ENCODE measurements around the gene CDIP1. TPM values are rescaled to one million over a fixed set of nuclear protein-coding genes. Genes with fewer than 3 reads are reported as not detected.

Gene CDIP1
- total RNA-seq: 7.9 and 9.1 TPM in 2 replicates

DNA sequence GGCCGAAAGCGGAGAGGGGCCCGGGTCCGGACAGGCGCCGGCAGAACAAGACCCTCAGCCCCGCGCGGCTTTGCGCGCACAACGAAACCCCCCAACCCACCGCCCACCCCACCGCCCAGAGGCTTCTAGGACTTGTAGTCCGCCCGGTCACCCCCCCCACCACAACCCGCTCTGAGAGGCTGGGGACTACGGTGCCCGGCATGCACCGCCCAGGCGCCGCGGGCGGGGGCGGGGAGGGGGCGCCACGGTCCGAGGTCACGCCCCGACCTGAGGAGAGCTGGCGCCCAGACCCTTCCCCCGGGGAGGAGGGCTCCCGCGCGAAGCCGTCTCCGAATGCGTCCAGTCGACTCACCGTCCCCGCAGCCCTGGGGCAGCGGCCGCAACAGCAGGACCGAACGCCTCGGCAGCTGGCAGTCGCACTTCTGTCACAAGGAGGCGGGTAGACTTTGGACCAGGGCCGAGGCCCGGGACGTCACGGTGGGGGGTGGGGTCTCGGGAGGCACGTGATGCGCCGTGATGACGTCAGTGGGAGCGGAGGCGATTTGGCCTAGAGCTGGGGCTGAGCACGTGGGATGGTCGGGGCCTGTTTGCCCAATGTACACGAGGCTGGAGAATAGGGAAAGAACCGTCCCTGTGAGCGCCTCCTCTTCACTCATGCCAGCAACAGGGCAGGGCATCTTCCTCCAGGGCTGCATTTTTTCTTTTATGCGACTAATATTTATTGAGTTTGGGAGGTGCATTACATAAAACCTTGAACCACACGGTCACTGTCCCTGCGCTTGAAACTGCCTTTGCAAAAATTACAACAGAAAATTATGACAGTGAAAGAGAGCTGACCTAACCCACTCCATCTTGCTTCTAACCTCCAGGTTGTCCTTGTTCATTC, at the start of gene CDIP1:
TSS of gene CDIP1 (minus strand) at position 424 of the 886 bp plus-strand sequence. CDS start 24,643 bp downstream, outside the sequence.

DNA sequence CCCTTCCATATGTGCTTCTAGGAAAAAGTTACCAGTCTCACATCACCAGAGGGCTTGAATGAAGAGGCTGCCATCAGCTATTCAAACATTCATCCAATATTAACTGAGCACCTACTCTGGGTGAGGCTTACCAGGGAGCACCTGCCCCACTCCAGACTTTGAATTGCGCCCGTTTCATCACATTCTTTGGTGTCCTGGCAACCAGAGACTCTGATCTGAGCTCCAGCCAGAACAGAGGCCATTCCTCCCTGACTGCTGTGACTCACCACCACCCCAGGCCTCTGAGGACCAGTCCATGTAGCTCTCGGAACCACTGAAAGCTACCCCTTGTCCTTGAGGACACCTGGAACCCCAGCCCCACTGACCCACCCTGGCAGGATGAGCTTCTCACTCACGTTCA, 17.5 kb upstream of the CDIP1 start, which contains the start of gene C16orf96:
TSS of gene C16orf96 (plus strand) at position 229 of the 400 bp plus-strand sequence. CDS start at position 379, 150 bp downstream.

DNA sequence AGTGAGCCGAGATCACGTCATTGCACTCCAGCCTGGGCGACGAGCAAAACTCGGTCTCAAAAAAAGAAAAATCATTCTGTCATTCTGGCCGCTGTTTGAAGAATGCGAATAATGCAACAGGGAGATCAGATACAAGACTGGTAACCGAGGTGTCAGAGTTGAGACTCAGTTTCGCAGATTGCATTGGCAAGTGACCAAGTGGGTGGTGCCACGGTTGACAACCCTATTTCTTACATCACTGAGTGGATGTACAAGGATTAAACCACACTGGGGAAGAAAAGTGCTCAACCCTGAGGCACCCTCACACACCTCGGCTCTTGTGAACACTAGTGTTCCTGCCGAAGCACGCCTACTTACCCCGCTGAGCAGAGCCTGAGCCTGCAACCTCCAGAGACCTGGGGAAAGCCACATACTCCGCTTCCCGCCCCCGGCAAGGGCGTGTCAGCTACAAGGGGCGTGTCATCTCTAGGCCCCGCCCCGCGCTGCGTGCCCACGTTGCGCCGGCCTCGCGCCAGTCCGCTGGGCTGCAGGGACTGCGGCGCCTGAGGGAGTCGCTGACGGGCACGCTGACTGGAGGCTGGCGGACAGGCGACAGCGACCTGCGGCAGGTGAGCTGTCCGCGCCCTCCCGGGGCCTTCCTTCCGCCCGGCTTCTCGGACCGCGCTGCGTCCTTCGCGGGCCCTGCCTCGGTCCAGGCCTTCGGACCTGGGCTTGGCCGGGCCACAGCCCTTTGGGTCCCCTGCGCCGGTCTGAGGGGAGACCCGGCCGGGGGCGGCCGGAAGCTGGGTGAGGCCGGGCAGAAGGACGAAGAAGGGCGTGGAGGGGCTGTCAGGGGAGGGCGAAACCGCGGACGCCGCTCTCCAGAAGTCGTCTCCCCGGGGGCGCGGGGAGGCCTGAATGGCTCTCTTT, 62.4 kb downstream of the CDIP1 start, which contains the start of gene HMOX2:
TSS of gene HMOX2 (plus strand) at position 519 of the 909 bp plus-strand sequence. CDS start 29,127 bp downstream, outside the sequence.

DNA sequence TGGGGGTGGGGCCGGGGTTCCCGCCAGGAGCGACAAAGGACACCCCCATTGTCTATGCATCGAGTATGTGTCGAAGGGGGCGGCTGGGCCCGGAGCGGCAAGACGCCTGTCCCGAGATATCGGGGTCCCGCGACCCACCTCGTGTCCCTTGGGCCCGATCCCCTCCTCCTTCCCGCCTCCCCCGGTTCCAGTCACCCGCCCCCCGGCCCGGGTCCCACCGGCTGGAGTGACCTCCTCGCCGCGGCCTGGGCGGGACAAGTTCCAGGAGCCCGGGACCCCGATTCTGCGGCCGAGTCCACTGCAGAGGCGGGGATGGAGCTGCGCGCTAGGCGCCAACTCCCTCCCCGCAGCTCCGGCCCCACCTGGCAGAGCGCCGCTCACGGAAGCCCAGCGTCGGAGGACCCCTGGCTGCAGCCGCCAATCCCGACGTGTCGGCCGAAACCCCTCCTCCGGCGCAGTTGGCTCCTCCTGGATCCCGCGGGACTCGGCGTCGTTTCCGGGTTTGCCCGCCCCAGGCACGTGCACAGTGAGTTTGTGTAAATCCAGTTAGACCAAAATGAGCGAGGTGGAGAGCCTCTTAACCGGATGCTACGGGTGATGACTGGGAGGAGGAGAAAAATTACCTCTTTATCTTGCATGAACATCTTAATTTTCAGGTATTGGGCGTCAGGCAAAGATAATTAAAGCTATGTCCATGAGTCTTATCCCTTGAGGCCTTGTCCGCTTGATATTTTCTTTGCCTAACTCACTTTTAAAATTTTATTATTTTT, 64.2 kb downstream of the CDIP1 start, which contains the start of gene NMRAL1:
TSS of gene NMRAL1 (minus strand) at position 434 of the 770 bp plus-strand sequence. CDS start 493 bp downstream, outside the sequence.

Other genes with a start within 250 kb of the CDIP1 start
- gene GLIS2, start 222.7 kb downstream of the CDIP1 start, total RNA-seq: 0.91 and 1.3 TPM in 2 replicates
- gene PAM16, start 187.5 kb downstream of the CDIP1 start, total RNA-seq: 27.4 and 28.3 TPM in 2 replicates
- 0.32 and 1.2 TPM in 2 replicates for gene VASN, start 166.9 kb downstream of the CDIP1 start, total RNA-seq
- 31.5 and 32.7 TPM in 2 replicates for gene CORO7, start 122.2 kb downstream of the CDIP1 start, total RNA-seq
- 39.0 and 57.8 TPM in 2 replicates for gene DNAJA3, start 112.9 kb downstream of the CDIP1 start, total RNA-seq
- 57.0 and 85.4 TPM in 2 replicates for gene NMRAL1, start 64.1 kb downstream of the CDIP1 start, total RNA-seq
- gene HMOX2, start 62.4 kb downstream of the CDIP1 start, total RNA-seq: 118 and 179 TPM in 2 replicates
- not detected in 2 replicates for gene C16orf96, start 17.6 kb upstream of the CDIP1 start, total RNA-seq
- gene UBALD1, start 76.1 kb upstream of the CDIP1 start, total RNA-seq: 3.6 and 9.4 TPM in 2 replicates
- gene MGRN1, start 86.1 kb upstream of the CDIP1 start, total RNA-seq: 16.2 and 17.8 TPM in 2 replicates
- gene NUDT16L1, start 154.8 kb upstream of the CDIP1 start, total RNA-seq: 24.5 and 30.2 TPM in 2 replicates
- 15.3 and 19.6 TPM in 2 replicates for gene ANKS3, start 195.5 kb upstream of the CDIP1 start, total RNA-seq
- 0.32 and 0.46 TPM in 2 replicates for gene DNAAF8, start 195.8 kb upstream of the CDIP1 start, total RNA-seq
- gene ZNF500, start 228.4 kb upstream of the CDIP1 start, total RNA-seq: 5.2 and 6.5 TPM in 2 replicates
- not detected in 2 replicates for gene SEPTIN12, start 249.6 kb upstream of the CDIP1 start, total RNA-seq

All from epithelial cell of umbilical artery (primary cell).